GM12873 (cell line): ENCODE measurements around the gene INPP5A.

Experiments
- CTCF ChIP-seq: IDR thresholded peaks from 2 replicates; pipeline ENCODE4 v1.5.1; 2012; ENCODE audit warnings: low read depth, mild to moderate bottlenecking, moderate library complexity, low read length, control low read depth; ENCODE audit not compliant: insufficient read depth; ENCODE audit errors: missing control alignments

INPP5A gene

GRCh38 chr10:132547421-132547861 lies 9.9 kb downstream of the INPP5A start:
- TF ChIP-seq CTCF: no peak

GRCh38 chr10:132548106-132548823 lies 10.7 kb downstream of the INPP5A start:
- TF ChIP-seq CTCF: no peak

GRCh38 chr10:132548869-132549268 lies 11.3 kb downstream of the INPP5A start:
- no peak for TF ChIP-seq CTCF

- TF ChIP-seq CTCF: no peak
These were observed 11.8 kb downstream of the INPP5A start for GRCh38 chr10:132549371-132549770.

- TF ChIP-seq CTCF: no peak
These were observed 12.9 kb downstream of the INPP5A start for GRCh38 chr10:132550366-132551092.

GRCh38 chr10:132551093-132551807 lies 13.7 kb downstream of the INPP5A start:
- TF ChIP-seq CTCF: peak; percentile 20

GRCh38 chr10:132551808-132552130 lies 14.2 kb downstream of the INPP5A start:
- no peak for TF ChIP-seq CTCF
